SK-N-SH treated with all-trans-retinoic acid at 6 μM for 48 hours (cell line): ENCODE results near the gene MYBL2.

Source experiments
- BACH2 ChIP-seq: fragments of 250-450 bp; sonication (Bioruptor Pico); IDR thresholded peaks from 2 replicates; pipeline ENCODE4 v1.9.0; 2021; ENCODE audit warnings: mild to moderate bottlenecking, borderline replicate concordance
- CREB5 ChIP-seq: fragments of 250-450 bp; sonication (Bioruptor Pico); IDR thresholded peaks from 2 replicates; pipeline ENCODE4 v1.5.1; 2020; ENCODE audit warnings: low read depth, mild to moderate bottlenecking, moderate library complexity
- CSRNP3 ChIP-seq: fragments of 250-450 bp; sonication (Bioruptor Pico); IDR thresholded peaks from 2 replicates; pipeline ENCODE4 v1.5.1; 2021; ENCODE audit warnings: mild to moderate bottlenecking, moderate library complexity
- PATZ1 ChIP-seq: fragments of 250-450 bp; sonication (Bioruptor Pico); IDR thresholded peaks from 2 replicates; pipeline ENCODE4 v1.8.0; 2020; ENCODE audit warnings: mild to moderate bottlenecking, moderate library complexity, borderline replicate concordance
- RARB ChIP-seq: fragments of 250-450 bp; sonication (Bioruptor Pico); IDR thresholded peaks from 2 replicates; pipeline ENCODE4 v1.8.0; 2021; ENCODE audit warnings: mild to moderate bottlenecking, moderate library complexity
- TCF4 ChIP-seq: fragments of 250-450 bp; sonication (Bioruptor Pico); IDR thresholded peaks from 2 replicates; pipeline ENCODE4 v1.8.0; 2021; ENCODE audit warnings: mild to moderate bottlenecking, moderate library complexity, borderline replicate concordance
- TOX ChIP-seq: fragments of 250-450 bp; sonication (Bioruptor Pico); IDR thresholded peaks from 2 replicates; pipeline ENCODE4 v1.8.0; 2021; ENCODE audit warnings: mild to moderate bottlenecking, moderate library complexity, borderline replicate concordance
- ZFP3 ChIP-seq: fragments of 250-450 bp; sonication (Bioruptor Pico); IDR thresholded peaks from 2 replicates; pipeline ENCODE4 v1.5.0; 2020; ENCODE audit warnings: mild to moderate bottlenecking, moderate library complexity
- ZFP30 ChIP-seq: fragments of 450-650 bp; formaldehyde crosslinking; IDR thresholded peaks from 2 replicates; pipeline ENCODE4 v1.5.0; 2022; ENCODE audit warnings: mild to moderate bottlenecking, moderate library complexity

GRCh38 chr20:43736588-43737158, 69.8 kb downstream of the MYBL2 start:
- no peak for TF ChIP-seq BACH2 (CRISPR knock-in tag)
- no peak for TF ChIP-seq CREB5 (CRISPR knock-in tag)
- no peak for TF ChIP-seq ZFP30 (CRISPR knock-in tag)
- no peak for TF ChIP-seq PATZ1
- TF ChIP-seq CSRNP3: no peak
- TF ChIP-seq TCF4 (CRISPR knock-in tag): no peak
- no peak for TF ChIP-seq TOX (CRISPR knock-in tag)
- no peak for TF ChIP-seq ZFP3 (CRISPR knock-in tag)
- TF ChIP-seq RARB: no peak
